ENCODE results near the gene PLPPR1. TPM values are rescaled to one million over a fixed set of nuclear protein-coding genes. Genes with fewer than 3 reads are reported as not detected.

PLPPR1 gene
- total and polyA plus RNA-seq, 2 donors (not counting 3 experiments of a cell fraction or from before 2014, with no cell fraction given): 0.18 to 0.50 TPM

- dilution Hi-C loops (cut with MboI; ENCODE audit: extremely low pct_ligation_motif_present, low sequenced_read_pairs) (no loop called here), intact Hi-C loops (cut with micrococcal nuclease) (no loop called here)
- FAIRE-seq: no peak
- no peak overlapping the region for H3K4me2 ChIP-seq (ENCODE audit: insufficient read depth, low read length)
- H3K4me3 ChIP-seq (replicated peaks in 1 of 3; ENCODE audit: insufficient read depth in 1 of 3, low read depth in 1 of 3, low read length in 3 of 3): no peak overlapping the region
- no peaks in the 10 kb centered on the region for H3K79me2 ChIP-seq (ENCODE audit: control insufficient read depth, insufficient read depth, low read length)
- H3K9ac ChIP-seq (replicated peaks; ENCODE audit: extremely low read depth, insufficient read depth, low read length): no peak overlapping the region
- no peaks in the 10 kb centered on the region for H3K4me1 ChIP-seq (ENCODE audit: control insufficient read depth, extremely low read depth, insufficient read depth, low read length)
- H3K27me3 ChIP-seq (ENCODE audit: control insufficient read depth in 2 of 2, insufficient read depth in 2 of 2, low read length in 2 of 2): no peaks in the 10 kb centered on the region
- POLR2A ChIA-PET: no interaction called here
- TF ChIP-seq EZH2 (IDR thresholded peaks at IDR 0.05; ENCODE audit: borderline replicate concordance, low read depth, low read length, severe bottlenecking) (no peak), MAX (IDR thresholded peaks at IDR 0.05; ENCODE audit: insufficient read depth, insufficient read length) (no peak), FOS (IDR thresholded peaks at IDR 0.05; ENCODE audit: borderline replicate concordance, insufficient read depth, low read length) (no peak), MYC (IDR thresholded peaks at IDR 0.05; ENCODE audit: low read depth, low read length) (no peak), POLR2AphosphoS5 (IDR thresholded peaks at IDR 0.05; ENCODE audit: insufficient read depth, low read depth, low read length) (no peak), GATA2 (IDR thresholded peaks at IDR 0.05; ENCODE audit: insufficient read depth, insufficient read length, low read depth, low read length) (no peak), POLR2A (IDR thresholded peaks at IDR 0.05; ENCODE audit: low read depth, low read length) (no peak), CTCF (IDR thresholded peaks at IDR 0.05; ENCODE audit: extremely low read depth in 1 of 2, insufficient read depth in 1 of 2, low read depth in 1 of 2, low read length in 2 of 2) (no peak), JUN (IDR thresholded peaks at IDR 0.05; ENCODE audit: borderline replicate concordance, insufficient read depth, insufficient read length, low read depth) (no peak)
- H3K27ac ChIP-seq (ENCODE audit: insufficient read depth, low read depth, low read length): no peak overlapping the region
- H4K20me1 ChIP-seq (replicated peaks; ENCODE audit: control insufficient read depth, extremely low read depth, insufficient read depth, low read length): no peaks in the 10 kb centered on the region
- DNase-seq (ENCODE audit: low read depth, low spot score): no peak
- no peaks in the 10 kb centered on the region for H3K9me1 ChIP-seq (replicated peaks; ENCODE audit: control insufficient read depth, extremely low read depth, insufficient read depth, low read length)
- no peaks in the 10 kb centered on the region for H3K36me3 ChIP-seq (ENCODE audit: control insufficient read depth in 2 of 2, extremely low read depth in 1 of 2, insufficient read depth in 2 of 2, low read length in 2 of 2)
- H2AFZ ChIP-seq (ENCODE audit: low read depth, low read length): no peak overlapping the region
- CTCF ChIA-PET: no interaction called here
- no peaks in the 10 kb centered on the region for H3K9me3 ChIP-seq (replicated peaks; ENCODE audit: control insufficient read depth, insufficient read depth, low read length)
- BruUV-seq (replicated peaks): no TSS peak
Observed at GRCh38 chr9:101341958-101342357, 313.4 kb downstream of the PLPPR1 start.
